B cell (primary cell): ENCODE results near the gene FABP2. TPM values are rescaled to one million over a fixed set of nuclear protein-coding genes. Genes with fewer than 3 reads are reported as not detected.

ENCODE experiments used
- ATAC-seq: fragments of 200-7000 bp; cut with Tn5 transposase; one replicate; pipeline ENCODE4 v1.10.0; 2021; ENCODE audit warnings: low read depth, mild to moderate bottlenecking, moderate number of reproducible peaks, moderate library complexity
- CTCF ChIA-PET: fragments of 350-600 bp; sonication (Branson Sonifier 250); formaldehyde crosslinking; loops from one replicate; lab custom pipeline; 2021; ENCODE audit warnings: antibody characterized with exemption, inconsistent platforms; lab: Charles Lee
- POLR2A ChIA-PET: fragments of 350-600 bp; sonication (Branson Sonifier 250); formaldehyde crosslinking; loops from one replicate; lab custom pipeline; 2021; ENCODE audit warnings: antibody characterized with exemption; lab: Charles Lee
- DNase-seq: peaks from one replicate; pipeline ENCODE4 v3.0.0; 2013
- H2AFZ ChIP-seq: 2 replicates; pipeline ENCODE4 v1.6.1; 2012; ENCODE audit warnings: mild to moderate bottlenecking, low read depth, low read length; ENCODE audit not compliant: insufficient read depth, poor library complexity, severe bottlenecking
- H3K27ac ChIP-seq, 2 donors: 1 replicate in 1 of 2; 2 replicates in 1 of 2; pipeline ENCODE4 v1.5.1; 2012 to 2013; ENCODE audit warnings: low read length in 2 of 2, mild to moderate bottlenecking in 2 of 2, moderate library complexity in 1 of 2
- H3K27me3 ChIP-seq, 4 experiments: fragments of 200-600 bp in 1 of 4; sonication (generic) in 1 of 4; replicated peaks in 1 of 4; 1 replicate in 2 of 4; 2 replicates in 2 of 4; pipeline versions ENCODE4 v1.6.1 to v1.7.0; 2013 to 2016; ENCODE audit warnings: low read length in 3 of 4, mild to moderate bottlenecking in 2 of 4, mixed read lengths in 1 of 4, moderate library complexity in 1 of 4; ENCODE audit not compliant: insufficient read depth in 4 of 4, control insufficient read depth in 3 of 4; ENCODE audit errors: control extremely low read depth in 1 of 4
- H3K36me3 ChIP-seq, 2 experiments: replicated peaks in 1 of 2; 1 replicate in 1 of 2; 2 replicates in 1 of 2; pipeline versions ENCODE4 v1.6.1 to v1.7.1; 2013; ENCODE audit warnings: low read length in 1 of 2; ENCODE audit not compliant: insufficient read depth in 2 of 2, control insufficient read depth in 1 of 2; ENCODE audit errors: control extremely low read depth in 1 of 2, extremely low read depth in 1 of 2
- H3K4me1 ChIP-seq, 2 donors: fragments of 200-600 bp in 1 of 2; sonication (generic) in 1 of 2; 1 replicate in 1 of 2; 2 replicates in 1 of 2; pipeline versions ENCODE4 v1.5.1 to v1.6.1; 2013 to 2017; ENCODE audit warnings: low read length in 2 of 2; ENCODE audit not compliant: control insufficient read depth in 2 of 2, insufficient read depth in 2 of 2
- H3K4me2 ChIP-seq: replicated peaks from 2 replicates; pipeline ENCODE3; 2012; ENCODE audit warnings: mild to moderate bottlenecking, low read depth, low read length; ENCODE audit not compliant: poor library complexity, severe bottlenecking
- H3K4me3 ChIP-seq, 5 experiments: fragments of 200-600 bp in 1 of 5; sonication (generic) in 1 of 5; 1 replicate in 3 of 5; 2 replicates in 2 of 5; pipeline versions ENCODE4 v1.5.1 to v1.7.0; 2011 to 2016; ENCODE audit warnings: low read length in 4 of 5, mild to moderate bottlenecking in 4 of 5, low read depth in 2 of 5, control low read depth in 1 of 5, moderate library complexity in 1 of 5; ENCODE audit not compliant: insufficient read depth in 1 of 5; ENCODE audit errors: control extremely low read depth in 1 of 5, extremely low read depth in 1 of 5
- H3K79me2 ChIP-seq: fragments of 200-600 bp; sonication (generic); one replicate; pipeline ENCODE4 v1.6.0; 2016; ENCODE audit warnings: low read length; ENCODE audit not compliant: control insufficient read depth, insufficient read depth
- H3K9ac ChIP-seq: fragments of 200-600 bp; sonication (generic); 2 replicates; pipeline ENCODE4 v1.6.1; 2017; ENCODE audit warnings: mild to moderate bottlenecking, low read length, moderate library complexity
- H3K9me3 ChIP-seq, 3 donors: one replicate each; pipeline versions ENCODE4 v1.6.1 to v1.7.1; 2013; ENCODE audit warnings: low read length in 2 of 3; ENCODE audit not compliant: control insufficient read depth in 2 of 3, insufficient read depth in 1 of 3; ENCODE audit errors: control extremely low read depth in 1 of 3
- H4K20me1 ChIP-seq: 2 replicates; pipeline ENCODE4 v1.6.0; 2012; ENCODE audit warnings: mild to moderate bottlenecking, low read length; ENCODE audit not compliant: insufficient read depth, control insufficient read depth, poor library complexity, severe bottlenecking
- H3K27ac Mint-ChIP-seq: one replicate; pipeline ENCODE4 v1.8.0; 2021; ENCODE audit warnings: mixed read lengths
- H3K27me3 Mint-ChIP-seq: one replicate; pipeline ENCODE4 v1.8.0; 2021; ENCODE audit warnings: mixed read lengths
- H3K4me1 Mint-ChIP-seq: one replicate; pipeline ENCODE4 v1.8.0; 2021; ENCODE audit warnings: mixed read lengths
- H3K4me3 Mint-ChIP-seq: one replicate; pipeline ENCODE4 v1.8.0; 2021; ENCODE audit warnings: mixed read lengths
- H3K9me3 Mint-ChIP-seq: one replicate; pipeline ENCODE4 v1.8.0; 2022; ENCODE audit warnings: mixed read lengths; ENCODE audit not compliant: insufficient read depth
- CTCF ChIP-seq: fragments of 200-600 bp; IDR thresholded peaks from one replicate; pipeline ENCODE4 v1.8.0; 2022; ENCODE audit warnings: antibody characterized with exemption, mild to moderate bottlenecking
- EZH2 ChIP-seq: IDR thresholded peaks from 2 replicates; pipeline ENCODE4 v1.6.1; 2012; ENCODE audit warnings: borderline replicate concordance, low read depth, mild to moderate bottlenecking, moderate library complexity, low read length; ENCODE audit not compliant: insufficient read depth, poor library complexity, severe bottlenecking
- WGBS: methylation state at CpG from one replicate; pipeline ENCODE4 v1.1.5; 2013; ENCODE audit warnings: missing lambda C conversion rate; ENCODE audit not compliant: insufficient coverage; 5-methylcytosine and 5-hydroxymethylcytosine counted together
- intact Hi-C: fragments of 100-400 bp; cut with micrococcal nuclease; formaldehyde crosslinking; loops from one replicate; pipeline ENCODE4 v1.10.0; 2022
- polyA plus RNA-seq: library from polyadenylated mRNA; depleted of rRNA; stranded (reverse); fragments of >200 nt; gene quantifications from 2 replicates; pipeline ENCODE4 v1.2.3, GENCODE V29; 2012
- total RNA-seq, 2 donors: library from RNA; stranded (reverse); fragments of 120-200 nt in 1 of 2; gene quantifications; 1 replicate in 1 of 2; 2 replicates in 1 of 2; pipeline versions ENCODE4 v1.2.3 to v1.2.4, GENCODE V29; 2013 to 2022

The FABP2 gene
- total and polyA plus RNA-seq, 2 donors (not counting 1 experiment from before 2014, with no cell fraction given), result not detected

GRCh38 chr4:119286377-119287002, 35.4 kb downstream of the FABP2 start:
- TF ChIP-seq EZH2, result no peak
- TF ChIP-seq CTCF, result peak; percentile 81
- Histone ChIP-seq H2AFZ (no peak overlapping the region), H3K79me2 (no peaks in the 10 kb centered on the region), H3K4me2 (no peak overlapping the region), H3K4me1 (peaks cover 0 to 5% of the 10 kb centered on the region in 2 donors), H3K9me3 (no peaks in the 10 kb centered on the region), H3K27me3 (no peaks in the 10 kb centered on the region), H3K9ac (no peak overlapping the region), H3K27ac (no peak overlapping the region), H3K36me3 (no peaks in the 10 kb centered on the region), H4K20me1 (no peaks in the 10 kb centered on the region), H3K4me3 (no peak overlapping the region)
- Mint-ChIP-seq H3K27me3 (no peaks in the 10 kb centered on the region), H3K9me3 (no peaks in the 10 kb centered on the region), H3K4me3 (no peak overlapping the region), H3K4me1 (peaks cover 14% of the 10 kb centered on the region), H3K27ac (no peak overlapping the region)
- ChIA-PET CTCF (interaction anchor here (0.9 to 1.1 kb wide), 8 partner anchors 10 to 253 kb away, joined by 3 to 14 read pairs (median 6); a partner anchor contains a TSS), POLR2A (no interaction called here)
- intact Hi-C loops, result loop anchor here (1.0 kb wide), 3 partner anchors 199 to 304 kb away; no protein-coding TSS in a partner anchor
- ATAC-seq, result no peak
- DNase-seq, result peak; percentile 60
- no CpG with 5 or more reads among the region's 3 CpGs for WGBS
